NT2/D1 (cell line): ENCODE results near the gene NUDT16L1.

Source experiments
- SUZ12 ChIP-seq: IDR thresholded peaks from 2 replicates; pipeline ENCODE4 v1.6.1; 2011; ENCODE audit not compliant: insufficient read length, insufficient read depth; ENCODE audit errors: extremely low read depth
- YY1 ChIP-seq: IDR thresholded peaks from 2 replicates; pipeline ENCODE4 v1.6.1; 2011; ENCODE audit not compliant: insufficient read length, insufficient read depth

DNA sequence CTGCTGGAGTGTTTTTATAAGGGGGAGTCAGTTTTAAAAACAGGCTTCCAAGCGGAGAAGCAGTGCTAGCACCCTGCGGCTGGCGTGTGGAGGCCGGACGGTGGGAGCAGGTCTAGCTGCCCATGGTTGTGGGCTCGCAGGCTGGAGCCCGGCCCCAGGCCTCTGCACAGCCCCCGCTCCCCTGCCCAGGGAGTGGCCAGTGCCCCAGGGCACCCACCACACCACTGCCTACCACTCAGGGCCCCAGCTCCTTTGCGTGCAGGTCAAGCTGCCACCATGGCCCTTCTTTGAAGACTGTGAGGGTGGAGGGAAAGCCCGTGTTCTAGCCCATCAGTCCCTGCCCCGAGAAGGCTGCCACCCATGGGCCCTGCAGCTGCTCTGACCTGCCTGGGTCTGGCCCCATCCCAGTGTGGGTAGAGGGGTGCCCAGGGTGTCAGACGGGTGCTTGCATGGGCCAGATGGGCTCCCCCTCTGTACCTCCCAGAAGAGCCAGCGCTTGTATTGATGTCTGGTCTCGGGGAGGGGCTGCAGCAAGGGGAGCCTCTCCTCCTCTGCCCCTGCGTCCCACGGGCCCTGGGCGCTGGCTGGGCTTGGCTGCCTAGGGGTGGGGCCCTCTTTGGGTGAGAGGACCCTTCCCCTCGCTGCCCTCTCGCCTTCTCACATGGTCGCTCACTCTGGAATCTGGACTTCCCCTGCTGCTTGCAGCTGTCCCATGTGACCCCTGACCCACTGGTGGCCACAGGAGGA lies 1.5 kb upstream of the NUDT16L1 start:
- TF ChIP-seq YY1 = no peak
- no peak for TF ChIP-seq SUZ12
